PFSK-1 (cell line): Measurements from ENCODE around the gene TCF7L1.

Experiments used
- FOXP2 ChIP-seq: optimal IDR thresholded peaks from 2 replicates; pipeline ENCODE3; 2011; ENCODE audit warnings: borderline replicate concordance, control low read depth, inconsistent platforms; ENCODE audit not compliant: insufficient read depth; ENCODE audit errors: extremely low read length, extremely low read depth
- POLR2AphosphoS5 ChIP-seq: IDR thresholded peaks from 2 replicates; pipeline ENCODE4 v1.6.1; 2012; ENCODE audit warnings: low read depth, mild to moderate bottlenecking, control low read depth, low read length, moderate library complexity
- SIN3A ChIP-seq: IDR thresholded peaks from 2 replicates; pipeline ENCODE4 v1.6.1; 2012; ENCODE audit warnings: mild to moderate bottlenecking, low read length, moderate library complexity, borderline replicate concordance; ENCODE audit not compliant: insufficient read depth
- TAF1 ChIP-seq: IDR thresholded peaks from 2 replicates; pipeline ENCODE4 v1.6.1; 2012; ENCODE audit warnings: low read length, control low read depth, borderline replicate concordance; ENCODE audit not compliant: insufficient read depth
- TF ChIP-seq, protein P1 (sequence below), 2 experiments: IDR thresholded peaks; 2 replicates each; pipeline versions ENCODE4 v1.6.1 to v1.8.0; 2011 to 2012; ENCODE audit warnings: low read depth in 2 of 2, low read length in 2 of 2, control low read depth in 1 of 2, inconsistent platforms in 1 of 2, mild to moderate bottlenecking in 1 of 2, moderate library complexity in 1 of 2; ENCODE audit not compliant: insufficient read depth in 1 of 2

TCF7L1 gene

DNA sequence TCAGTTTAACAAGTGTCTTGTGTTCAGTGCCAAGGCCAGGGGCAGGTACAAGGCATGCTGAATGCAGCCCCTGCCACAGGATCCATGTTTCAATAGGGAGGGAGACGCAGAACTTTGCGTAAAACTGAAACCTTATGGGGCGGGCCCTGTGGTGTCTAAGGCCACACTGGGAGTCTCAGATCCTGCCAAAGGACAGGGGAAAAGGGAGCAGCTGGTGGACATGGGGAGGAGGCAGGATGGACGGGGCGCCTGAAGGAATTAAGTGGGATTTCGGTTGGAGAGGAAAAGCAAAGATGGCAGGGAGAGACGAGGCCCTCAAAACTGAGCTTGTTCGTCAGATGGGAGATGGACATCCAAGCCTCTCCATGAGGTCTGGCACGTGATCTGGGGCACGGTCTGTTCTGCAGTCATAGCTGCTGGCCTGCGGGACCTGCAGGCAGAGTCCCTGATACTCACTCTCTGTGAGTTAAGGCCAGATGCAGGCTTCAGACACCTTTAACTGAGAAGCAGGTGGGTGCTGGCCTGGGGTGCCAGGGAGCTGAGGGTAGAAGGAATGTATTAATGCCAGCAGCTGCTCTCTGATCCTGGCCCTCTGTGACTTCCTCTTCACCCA is 48.8 kb downstream of the TCF7L1 start:
- TF ChIP-seq FOXP2 (no peak), SIN3A (no peak)

DNA sequence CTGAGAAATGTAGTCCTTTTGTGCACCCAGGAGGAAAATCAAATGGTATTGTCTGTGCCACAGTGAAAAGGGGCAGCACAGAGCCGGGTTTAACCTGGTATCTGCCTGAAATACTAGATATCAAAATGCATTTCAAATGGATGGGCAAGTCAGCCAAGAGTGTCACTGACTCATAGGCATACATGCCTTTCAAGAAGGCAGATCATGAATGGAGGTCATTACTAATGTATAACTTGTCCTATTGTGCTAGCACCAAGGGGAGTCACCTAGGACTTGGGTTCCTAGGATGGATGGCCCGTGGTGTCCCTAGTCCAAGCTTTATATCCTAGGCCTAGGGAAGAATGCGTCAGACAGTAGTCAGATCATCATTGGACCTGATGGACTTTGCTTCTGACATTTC is 49.9 kb downstream of the TCF7L1 start:
- TF ChIP-seq, protein P1, sequence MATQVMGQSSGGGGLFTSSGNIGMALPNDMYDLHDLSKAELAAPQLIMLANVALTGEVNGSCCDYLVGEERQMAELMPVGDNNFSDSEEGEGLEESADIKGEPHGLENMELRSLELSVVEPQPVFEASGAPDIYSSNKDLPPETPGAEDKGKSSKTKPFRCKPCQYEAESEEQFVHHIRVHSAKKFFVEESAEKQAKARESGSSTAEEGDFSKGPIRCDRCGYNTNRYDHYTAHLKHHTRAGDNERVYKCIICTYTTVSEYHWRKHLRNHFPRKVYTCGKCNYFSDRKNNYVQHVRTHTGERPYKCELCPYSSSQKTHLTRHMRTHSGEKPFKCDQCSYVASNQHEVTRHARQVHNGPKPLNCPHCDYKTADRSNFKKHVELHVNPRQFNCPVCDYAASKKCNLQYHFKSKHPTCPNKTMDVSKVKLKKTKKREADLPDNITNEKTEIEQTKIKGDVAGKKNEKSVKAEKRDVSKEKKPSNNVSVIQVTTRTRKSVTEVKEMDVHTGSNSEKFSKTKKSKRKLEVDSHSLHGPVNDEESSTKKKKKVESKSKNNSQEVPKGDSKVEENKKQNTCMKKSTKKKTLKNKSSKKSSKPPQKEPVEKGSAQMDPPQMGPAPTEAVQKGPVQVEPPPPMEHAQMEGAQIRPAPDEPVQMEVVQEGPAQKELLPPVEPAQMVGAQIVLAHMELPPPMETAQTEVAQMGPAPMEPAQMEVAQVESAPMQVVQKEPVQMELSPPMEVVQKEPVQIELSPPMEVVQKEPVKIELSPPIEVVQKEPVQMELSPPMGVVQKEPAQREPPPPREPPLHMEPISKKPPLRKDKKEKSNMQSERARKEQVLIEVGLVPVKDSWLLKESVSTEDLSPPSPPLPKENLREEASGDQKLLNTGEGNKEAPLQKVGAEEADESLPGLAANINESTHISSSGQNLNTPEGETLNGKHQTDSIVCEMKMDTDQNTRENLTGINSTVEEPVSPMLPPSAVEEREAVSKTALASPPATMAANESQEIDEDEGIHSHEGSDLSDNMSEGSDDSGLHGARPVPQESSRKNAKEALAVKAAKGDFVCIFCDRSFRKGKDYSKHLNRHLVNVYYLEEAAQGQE (IDR thresholded peaks at IDR 0.05; ENCODE audit: insufficient read depth in 1 of 2, low read depth in 2 of 2, low read length in 2 of 2): no peak
- TF ChIP-seq POLR2AphosphoS5 (no peak), TAF1 (no peak), FOXP2 (no peak), SIN3A (no peak)

GRCh38 chr2:85183479-85183878 is 50.3 kb downstream of the TCF7L1 start:
- TF ChIP-seq, protein P1 (IDR thresholded peaks at IDR 0.05; ENCODE audit: insufficient read depth in 1 of 2, low read depth in 2 of 2, low read length in 2 of 2): no peak
- TF ChIP-seq FOXP2 (no peak), POLR2AphosphoS5 (no peak), SIN3A (no peak), TAF1 (no peak)

DNA sequence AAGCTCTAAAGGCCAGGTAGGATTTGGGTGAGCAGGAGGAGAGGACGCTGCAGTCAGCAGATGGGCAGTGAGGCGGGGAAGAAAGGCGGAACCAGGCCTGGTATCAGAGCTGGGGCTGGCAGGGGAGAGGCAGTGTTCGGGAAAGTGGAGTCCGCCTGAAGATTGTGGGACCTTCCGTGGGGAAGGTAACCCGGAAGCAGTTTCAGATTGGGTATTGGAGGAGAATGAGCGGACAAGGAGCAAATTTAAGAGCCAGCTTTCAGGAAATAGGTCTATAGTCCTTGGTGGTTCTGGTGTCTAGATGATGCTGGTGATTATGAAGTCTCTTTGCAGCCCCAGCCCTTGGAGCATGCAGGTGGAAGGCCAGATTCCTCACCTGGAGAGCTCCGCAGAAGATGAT is 51.0 kb downstream of the TCF7L1 start:
- TF ChIP-seq FOXP2 (no peak), SIN3A (no peak), POLR2AphosphoS5 (no peak), TAF1 (no peak)
- TF ChIP-seq, protein P1 (IDR thresholded peaks at IDR 0.05; ENCODE audit: insufficient read depth in 1 of 2, low read depth in 2 of 2, low read length in 2 of 2): no peak

GRCh38 chr2:85184990-85185389 is 51.8 kb downstream of the TCF7L1 start:
- TF ChIP-seq TAF1: no peak
- TF ChIP-seq, protein P1 (IDR thresholded peaks at IDR 0.05; ENCODE audit: insufficient read depth in 1 of 2, low read depth in 2 of 2, low read length in 2 of 2): no peak
- TF ChIP-seq POLR2AphosphoS5: no peak
- TF ChIP-seq FOXP2: no peak
- TF ChIP-seq SIN3A: no peak
